ENCODE results near the gene VPS8.

VPS8 gene

GRCh38 chr3:184907681-184908649, 96.0 kb downstream of the VPS8 start:
- no peak for DNase-seq (ENCODE audit: low spot score)
- no peak for TF ChIP-seq CTCF (IDR thresholded peaks at IDR 0.05; ENCODE audit: extremely low read depth, insufficient read depth, missing control alignments)
- in situ Hi-C loops (cut with MboI; ENCODE audit: low pct_unique_long_range_greater_than_20kb, low sequenced_read_pairs, unreplicated experiment): no loop called here

- no peak for TF ChIP-seq CTCF (IDR thresholded peaks at IDR 0.05; ENCODE audit: extremely low read depth, insufficient read depth, missing control alignments)
- no peak for DNase-seq (ENCODE audit: low spot score)
- in situ Hi-C loops (cut with MboI; ENCODE audit: low pct_unique_long_range_greater_than_20kb, low sequenced_read_pairs, unreplicated experiment): no loop called here
These were observed 96.9 kb downstream of the VPS8 start for GRCh38 chr3:184908859-184909258.

DNA sequence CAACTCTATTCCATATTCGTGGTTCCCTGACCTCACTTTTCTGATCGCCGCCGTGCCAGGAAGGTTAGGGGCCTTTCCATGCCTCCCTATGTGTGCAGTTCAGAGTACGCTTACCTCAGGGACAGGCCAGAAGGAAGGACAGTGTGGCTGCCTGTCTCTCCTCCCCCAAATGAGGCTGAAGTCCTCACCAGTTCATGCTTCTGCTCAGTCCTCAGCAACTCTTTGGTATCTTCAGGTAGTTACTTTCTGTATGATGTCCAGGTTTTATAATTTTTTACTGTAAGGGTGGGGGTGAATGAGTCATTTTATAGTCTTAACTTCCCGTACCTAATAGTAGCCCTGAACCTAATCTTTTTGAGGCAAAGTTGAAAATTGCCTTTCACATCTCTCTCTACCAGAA, 98.7 kb downstream of the VPS8 start:
- DNase-seq (ENCODE audit: low spot score): no peak
- TF ChIP-seq CTCF (IDR thresholded peaks at IDR 0.05; ENCODE audit: extremely low read depth, insufficient read depth, missing control alignments): no peak
- in situ Hi-C loops (cut with MboI; ENCODE audit: low pct_unique_long_range_greater_than_20kb, low sequenced_read_pairs, unreplicated experiment): no loop called here

- DNase-seq (ENCODE audit: low spot score): no peak
- in situ Hi-C loops (cut with MboI; ENCODE audit: low pct_unique_long_range_greater_than_20kb, low sequenced_read_pairs, unreplicated experiment): no loop called here
- TF ChIP-seq CTCF (IDR thresholded peaks at IDR 0.05; ENCODE audit: extremely low read depth, insufficient read depth, missing control alignments): no peak
These were observed 99.6 kb downstream of the VPS8 start for GRCh38 chr3:184911570-184911969.

- in situ Hi-C loops (cut with MboI; ENCODE audit: low pct_unique_long_range_greater_than_20kb, low sequenced_read_pairs, unreplicated experiment): no loop called here
- DNase-seq (ENCODE audit: low spot score): no peak
- no peak for TF ChIP-seq CTCF (IDR thresholded peaks at IDR 0.05; ENCODE audit: extremely low read depth, insufficient read depth, missing control alignments)
These were observed 100.2 kb downstream of the VPS8 start for GRCh38 chr3:184912163-184912562.

DNA sequence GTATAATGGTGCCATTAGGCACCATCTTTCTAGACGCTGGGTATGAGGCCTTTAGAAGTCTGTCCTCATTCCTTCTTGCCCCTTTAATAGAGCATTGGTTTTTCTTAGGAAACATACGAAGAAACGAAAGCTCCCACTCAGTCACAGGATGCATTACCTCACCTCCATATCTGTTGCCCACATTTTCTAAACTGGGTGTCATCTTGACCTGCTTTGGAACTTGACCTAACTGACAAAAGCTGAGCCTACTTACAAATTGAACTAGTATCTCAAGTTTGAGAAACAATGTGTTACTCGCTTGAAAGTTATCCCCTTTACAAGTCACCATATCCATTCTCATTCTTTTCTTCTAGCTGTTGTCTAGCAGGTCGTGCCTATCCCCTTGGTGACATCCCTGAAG, 102.7 kb downstream of the VPS8 start:
- in situ Hi-C loops (cut with MboI; ENCODE audit: low pct_unique_long_range_greater_than_20kb, low sequenced_read_pairs, unreplicated experiment): no loop called here
- DNase-seq (ENCODE audit: low spot score): no peak
- TF ChIP-seq CTCF (IDR thresholded peaks at IDR 0.05; ENCODE audit: extremely low read depth, insufficient read depth, missing control alignments): no peak
